K562 (cell line): ENCODE results near the gene ATF4. TPM values are rescaled to one million over a fixed set of nuclear protein-coding genes. Genes with fewer than 3 reads are reported as not detected.

ENCODE experiments used
- ILF3 ChIP-seq: fragments of 450-650 bp; IDR thresholded peaks from 2 replicates; pipeline ENCODE4 v1.6.1; 2018; ENCODE audit warnings: antibody characterized with exemption, mild to moderate bottlenecking, moderate library complexity, borderline replicate concordance
- KDM5B ChIP-seq: fragments of 200-600 bp; sonication (generic); IDR thresholded peaks from 2 replicates; pipeline ENCODE4 v1.6.1; 2012; ENCODE audit warnings: low read depth, mild to moderate bottlenecking, moderate library complexity, low read length, control low read depth, inconsistent platforms; ENCODE audit not compliant: insufficient replicate concordance
- RAD51 ChIP-seq: fragments of 450-650 bp; IDR thresholded peaks from 2 replicates; pipeline ENCODE4 v1.7.1; 2016; ENCODE audit warnings: low read depth, mild to moderate bottlenecking, borderline replicate concordance
- USF1 ChIP-seq: sonication (generic); formaldehyde crosslinking; IDR thresholded peaks from 2 replicates; pipeline ENCODE4 v1.9.0; 2022; ENCODE audit warnings: mild to moderate bottlenecking, missing genetic modification reagents
- ZFP91 ChIP-seq: sonication (generic); formaldehyde crosslinking; IDR thresholded peaks from 2 replicates; pipeline ENCODE4 v1.8.0; 2022; ENCODE audit warnings: mild to moderate bottlenecking, missing genetic modification reagents
- ZNF121 ChIP-seq: sonication (generic); formaldehyde crosslinking; conservative IDR thresholded peaks from 2 replicates; pipeline ENCODE4 v1.8.0; 2022; ENCODE audit warnings: missing genetic modification reagents
- ZNF140 ChIP-seq: fragments of 250-450 bp; sonication (Bioruptor Pico); IDR thresholded peaks from 2 replicates; pipeline ENCODE4 v1.8.0; 2021; ENCODE audit warnings: moderate library complexity, mild to moderate bottlenecking, inconsistent platforms
- ZNF274 ChIP-seq: IDR thresholded peaks from 2 replicates; pipeline ENCODE4 v1.6.1; 2011; ENCODE audit warnings: low read depth, mild to moderate bottlenecking, low read length, moderate library complexity, borderline replicate concordance
- ZNF280B ChIP-seq: fragments of 250-450 bp; sonication (Bioruptor Pico); IDR thresholded peaks from 2 replicates; pipeline ENCODE4 v1.5.1; 2021; ENCODE audit warnings: mild to moderate bottlenecking
- ZNF3 ChIP-seq: fragments of 250-450 bp; sonication (Bioruptor Pico); IDR thresholded peaks from 2 replicates; pipeline ENCODE4 v1.5.0; 2021; ENCODE audit warnings: mild to moderate bottlenecking, moderate library complexity
- ZNF717 ChIP-seq: fragments of 250-450 bp; sonication (Bioruptor Pico); IDR thresholded peaks from 2 replicates; pipeline ENCODE4 v1.5.0; 2021
- polyA plus RNA-seq, 8 experiments: library from polyadenylated mRNA; depleted of rRNA in 4 of 8; stranded (reverse) in 5 of 8; unstranded in 3 of 8; fragments of >200 nt; fragmentation: Nextera tagmentation in 2 of 8; fragmentation: Illumina TruSeq in 1 of 8; extraction: Ambion mirVana in 2 of 8; extraction: Trizol in 1 of 8; gene quantifications; 2 replicates each; pipeline versions ENCODE4 v1.2.1 to v1.2.3, GENCODE V29; 2011 to 2014; ENCODE audit warnings: inconsistent platforms in 1 of 8, missing spikeins in 1 of 8
- total RNA-seq, 7 experiments: library from RNA; depleted of rRNA in 6 of 7; stranded (reverse); fragments of >200 nt in 6 of 7; fragmentation: Illumina TruSeq in 2 of 7; extraction: Trizol in 2 of 7; gene quantifications; 2 replicates each; pipeline versions ENCODE4 v1.2.1 to v1.2.3, GENCODE V29; 2011 to 2021; ENCODE audit warnings: low replicate concordance in 1 of 7
- TF ChIP-seq, protein P1 (sequence below): fragments of 150-350 bp; IDR thresholded peaks from 2 replicates; pipeline ENCODE4 v1.6.1; 2014; ENCODE audit warnings: low read depth, mild to moderate bottlenecking, low read length, borderline replicate concordance
- TF ChIP-seq, protein P2 (sequence below): fragments of 450-650 bp; formaldehyde crosslinking; IDR thresholded peaks from 2 replicates; pipeline ENCODE4 v1.4.0; 2022; ENCODE audit warnings: mild to moderate bottlenecking, moderate library complexity

Gene ATF4
- total and polyA plus RNA-seq, 9 of the 15 experiments (the other 6 are each of a cell fraction or from before 2014, with no cell fraction given): 93.1 to 723 (median 355) TPM

DNA sequence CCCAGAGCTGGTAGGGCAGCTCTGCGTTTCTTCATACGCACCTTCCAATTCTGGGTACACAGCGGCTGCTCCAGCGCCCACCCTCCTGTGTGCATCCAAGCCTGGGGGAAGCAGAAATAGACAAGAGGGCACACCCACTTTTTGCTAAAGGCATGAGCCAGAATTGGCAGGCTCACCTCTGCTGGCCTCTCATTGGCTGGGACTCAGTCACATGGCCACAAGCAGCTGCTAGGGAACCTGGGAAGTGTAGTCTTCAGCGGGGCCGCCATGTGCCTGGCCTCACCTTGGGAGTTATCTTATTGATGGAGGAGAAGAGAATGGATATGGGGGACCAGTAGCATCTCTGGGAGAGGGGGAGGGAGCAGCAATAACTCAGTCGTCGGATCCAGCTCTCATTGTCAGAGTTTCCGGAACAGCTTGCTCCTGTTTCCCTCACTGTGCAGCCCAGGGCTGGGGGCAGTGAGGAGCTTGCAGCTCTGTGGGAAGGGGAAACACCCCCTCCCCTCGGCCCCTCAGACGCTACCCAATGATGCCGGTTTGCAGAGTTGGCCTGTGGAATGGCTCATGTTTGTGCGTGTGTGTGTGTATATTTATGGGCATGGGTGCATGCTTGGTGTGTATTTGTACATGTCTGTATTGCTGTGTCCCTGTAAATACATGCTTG, 30.1 kb upstream of the ATF4 start (continued):
- no peak for TF ChIP-seq ZFP91 (CRISPR knock-in tag)
- TF ChIP-seq RAD51: peak; percentile 94
- TF ChIP-seq ZNF140 (CRISPR knock-in tag): no peak
- no peak for TF ChIP-seq ZNF274
- no peak for TF ChIP-seq ZNF717
- peak; percentile 99 for TF ChIP-seq USF1 (CRISPR knock-in tag)
- TF ChIP-seq, protein P1, sequence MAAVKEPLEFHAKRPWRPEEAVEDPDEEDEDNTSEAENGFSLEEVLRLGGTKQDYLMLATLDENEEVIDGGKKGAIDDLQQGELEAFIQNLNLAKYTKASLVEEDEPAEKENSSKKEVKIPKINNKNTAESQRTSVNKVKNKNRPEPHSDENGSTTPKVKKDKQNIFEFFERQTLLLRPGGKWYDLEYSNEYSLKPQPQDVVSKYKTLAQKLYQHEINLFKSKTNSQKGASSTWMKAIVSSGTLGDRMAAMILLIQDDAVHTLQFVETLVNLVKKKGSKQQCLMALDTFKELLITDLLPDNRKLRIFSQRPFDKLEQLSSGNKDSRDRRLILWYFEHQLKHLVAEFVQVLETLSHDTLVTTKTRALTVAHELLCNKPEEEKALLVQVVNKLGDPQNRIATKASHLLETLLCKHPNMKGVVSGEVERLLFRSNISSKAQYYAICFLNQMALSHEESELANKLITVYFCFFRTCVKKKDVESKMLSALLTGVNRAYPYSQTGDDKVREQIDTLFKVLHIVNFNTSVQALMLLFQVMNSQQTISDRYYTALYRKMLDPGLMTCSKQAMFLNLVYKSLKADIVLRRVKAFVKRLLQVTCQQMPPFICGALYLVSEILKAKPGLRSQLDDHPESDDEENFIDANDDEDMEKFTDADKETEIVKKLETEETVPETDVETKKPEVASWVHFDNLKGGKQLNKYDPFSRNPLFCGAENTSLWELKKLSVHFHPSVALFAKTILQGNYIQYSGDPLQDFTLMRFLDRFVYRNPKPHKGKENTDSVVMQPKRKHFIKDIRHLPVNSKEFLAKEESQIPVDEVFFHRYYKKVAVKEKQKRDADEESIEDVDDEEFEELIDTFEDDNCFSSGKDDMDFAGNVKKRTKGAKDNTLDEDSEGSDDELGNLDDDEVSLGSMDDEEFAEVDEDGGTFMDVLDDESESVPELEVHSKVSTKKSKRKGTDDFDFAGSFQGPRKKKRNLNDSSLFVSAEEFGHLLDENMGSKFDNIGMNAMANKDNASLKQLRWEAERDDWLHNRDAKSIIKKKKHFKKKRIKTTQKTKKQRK: no peak
- TF ChIP-seq ZNF121 (CRISPR knock-in tag): no peak
- TF ChIP-seq ZNF280B (CRISPR knock-in tag): no peak
- TF ChIP-seq ZNF3 (CRISPR knock-in tag): no peak
- no peak for TF ChIP-seq ILF3
- TF ChIP-seq, protein P2, sequence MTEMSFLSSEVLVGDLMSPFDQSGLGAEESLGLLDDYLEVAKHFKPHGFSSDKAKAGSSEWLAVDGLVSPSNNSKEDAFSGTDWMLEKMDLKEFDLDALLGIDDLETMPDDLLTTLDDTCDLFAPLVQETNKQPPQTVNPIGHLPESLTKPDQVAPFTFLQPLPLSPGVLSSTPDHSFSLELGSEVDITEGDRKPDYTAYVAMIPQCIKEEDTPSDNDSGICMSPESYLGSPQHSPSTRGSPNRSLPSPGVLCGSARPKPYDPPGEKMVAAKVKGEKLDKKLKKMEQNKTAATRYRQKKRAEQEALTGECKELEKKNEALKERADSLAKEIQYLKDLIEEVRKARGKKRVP (CRISPR knock-in tag): no peak
- TF ChIP-seq KDM5B: no peak
